VCaP (cell line): Measurements from ENCODE around the gene KRTAP29-1.

Experiments used
- H3K27ac ChIP-seq: fragments of 450-650 bp; 2 replicates; pipeline ENCODE4 v1.5.1; 2017
- TF ChIP-seq, protein P1 (sequence below): fragments of 450-650 bp; conservative IDR thresholded peaks from 2 replicates; pipeline ENCODE4 v1.5.1; 2017; ENCODE audit warnings: mild to moderate bottlenecking, moderate library complexity

KRTAP29-1 gene

DNA sequence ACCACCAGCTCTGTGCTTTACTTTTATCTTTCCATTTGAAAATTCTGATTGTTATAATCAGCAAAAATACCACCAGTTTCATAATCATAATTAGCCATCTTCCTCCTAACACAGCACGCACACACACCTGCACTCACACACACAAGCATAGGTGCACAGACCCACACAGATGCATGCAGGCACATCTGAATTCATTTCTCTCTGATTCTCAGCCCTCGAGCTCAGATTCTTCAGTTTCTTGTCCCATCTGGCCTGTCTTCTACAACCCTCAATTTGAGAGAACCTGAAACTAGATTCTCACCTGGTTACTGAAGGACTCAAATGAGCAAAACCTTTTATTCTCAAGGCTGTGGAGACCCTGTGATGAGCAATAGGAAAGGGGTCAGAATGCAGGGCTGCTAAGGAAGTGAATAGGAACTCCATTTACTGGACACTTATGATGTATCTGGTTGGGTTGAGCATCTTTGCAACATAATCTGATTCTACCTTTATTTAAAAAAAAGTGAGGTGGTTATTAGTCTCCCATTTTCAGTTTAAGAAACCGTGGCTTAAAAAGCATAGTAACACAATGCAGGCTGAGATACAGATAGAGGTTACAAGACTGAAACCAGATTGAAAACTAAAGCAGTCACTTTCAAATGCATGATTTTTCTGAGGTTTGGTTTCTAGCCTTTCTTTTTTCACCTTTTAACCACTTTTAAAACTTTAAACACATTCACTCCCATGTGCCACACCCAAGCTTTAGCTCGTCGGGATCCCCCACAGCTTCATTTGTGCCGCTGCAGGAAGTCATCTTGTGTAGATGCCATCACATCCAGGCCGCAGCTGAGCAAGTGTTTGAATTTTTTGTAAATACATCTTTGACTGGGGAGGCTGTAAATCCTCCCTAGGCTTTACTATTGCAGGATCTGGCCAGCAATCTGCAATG is 38.5 kb upstream of the KRTAP29-1 start:
- no peak overlapping the region for H3K27ac ChIP-seq
- TF ChIP-seq, protein P1, sequence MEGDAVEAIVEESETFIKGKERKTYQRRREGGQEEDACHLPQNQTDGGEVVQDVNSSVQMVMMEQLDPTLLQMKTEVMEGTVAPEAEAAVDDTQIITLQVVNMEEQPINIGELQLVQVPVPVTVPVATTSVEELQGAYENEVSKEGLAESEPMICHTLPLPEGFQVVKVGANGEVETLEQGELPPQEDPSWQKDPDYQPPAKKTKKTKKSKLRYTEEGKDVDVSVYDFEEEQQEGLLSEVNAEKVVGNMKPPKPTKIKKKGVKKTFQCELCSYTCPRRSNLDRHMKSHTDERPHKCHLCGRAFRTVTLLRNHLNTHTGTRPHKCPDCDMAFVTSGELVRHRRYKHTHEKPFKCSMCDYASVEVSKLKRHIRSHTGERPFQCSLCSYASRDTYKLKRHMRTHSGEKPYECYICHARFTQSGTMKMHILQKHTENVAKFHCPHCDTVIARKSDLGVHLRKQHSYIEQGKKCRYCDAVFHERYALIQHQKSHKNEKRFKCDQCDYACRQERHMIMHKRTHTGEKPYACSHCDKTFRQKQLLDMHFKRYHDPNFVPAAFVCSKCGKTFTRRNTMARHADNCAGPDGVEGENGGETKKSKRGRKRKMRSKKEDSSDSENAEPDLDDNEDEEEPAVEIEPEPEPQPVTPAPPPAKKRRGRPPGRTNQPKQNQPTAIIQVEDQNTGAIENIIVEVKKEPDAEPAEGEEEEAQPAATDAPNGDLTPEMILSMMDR, result no peak

DNA sequence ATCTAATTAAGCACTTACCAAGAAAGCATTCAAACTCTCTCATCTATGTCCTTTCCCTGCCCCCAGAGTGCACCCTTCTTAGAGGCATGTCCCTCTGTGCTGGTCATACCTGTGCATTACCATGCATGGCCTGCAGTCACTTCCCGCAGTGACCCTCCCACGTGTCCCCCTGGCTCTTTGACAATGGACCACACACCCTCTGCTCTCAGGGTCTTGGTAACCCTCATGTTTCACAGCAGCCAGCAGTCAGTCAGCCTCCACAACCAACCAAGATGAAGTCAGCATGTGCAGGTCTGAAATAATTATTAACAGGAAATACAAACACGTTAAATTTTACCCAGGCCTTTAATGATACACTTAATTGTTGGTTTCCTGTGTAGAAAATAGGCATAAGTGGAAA is 37.8 kb upstream of the KRTAP29-1 start:
- H3K27ac ChIP-seq, result no peak overlapping the region

DNA sequence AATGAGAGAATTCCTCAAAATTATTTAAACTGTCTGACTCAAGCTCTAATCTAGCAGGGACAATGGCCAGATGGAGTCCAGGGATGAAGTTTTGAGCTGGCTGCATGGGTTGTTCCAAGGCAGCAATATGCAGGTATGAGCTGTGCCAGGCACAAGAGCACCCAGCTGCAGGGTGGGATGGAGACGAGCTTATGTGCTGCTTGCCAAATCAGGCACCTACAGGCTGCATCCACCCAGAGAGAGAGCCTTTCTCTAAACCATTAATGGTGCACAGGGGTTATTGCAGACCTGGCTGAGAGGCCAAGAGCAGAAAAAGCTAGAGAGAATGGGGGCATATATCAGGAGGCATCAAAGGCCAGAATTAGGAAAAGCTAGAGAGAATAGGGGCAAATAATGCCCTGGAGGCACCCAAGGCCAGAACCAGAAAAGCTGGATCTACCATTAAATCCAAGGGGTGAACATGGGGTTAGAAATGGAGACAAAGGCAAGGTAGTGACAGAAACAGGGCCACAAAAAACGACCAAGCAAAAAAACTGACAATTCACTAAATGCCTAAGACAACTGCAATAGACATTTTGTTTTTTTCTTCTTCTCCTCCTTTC is 37.0 kb upstream of the KRTAP29-1 start:
- no peak overlapping the region for H3K27ac ChIP-seq

More for the DNA sequence above, 37.8 kb upstream of the KRTAP29-1 start:
- TF ChIP-seq, protein P1, result no peak

DNA sequence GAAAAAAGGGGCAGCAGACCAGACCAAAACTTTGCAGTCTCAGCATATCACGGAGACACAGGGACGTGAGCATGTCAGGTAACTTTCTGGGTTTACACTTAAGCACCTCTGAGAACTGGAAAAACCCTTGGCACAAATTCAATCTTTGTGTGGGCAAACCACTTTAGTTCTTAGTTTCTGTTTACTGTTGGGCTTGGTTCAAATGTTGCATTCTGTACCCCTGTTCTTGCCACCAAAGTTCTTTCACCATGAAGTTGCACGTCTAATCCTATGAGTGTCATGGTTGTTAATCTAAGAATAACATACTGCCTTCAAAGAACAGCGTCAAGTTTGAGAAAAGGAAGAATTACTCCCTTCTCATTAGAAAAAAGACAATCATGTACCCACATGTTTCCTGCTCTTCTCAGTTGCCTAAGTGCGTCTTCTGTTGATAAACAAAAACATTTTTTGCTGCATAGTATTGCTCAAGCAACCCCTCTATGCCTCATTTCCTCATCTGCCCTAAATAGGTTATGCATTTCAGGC is 36.4 kb upstream of the KRTAP29-1 start:
- TF ChIP-seq, protein P1, result no peak
- H3K27ac ChIP-seq, result no peak overlapping the region

More for the DNA sequence above, 37.0 kb upstream of the KRTAP29-1 start:
- TF ChIP-seq, protein P1, result no peak

DNA sequence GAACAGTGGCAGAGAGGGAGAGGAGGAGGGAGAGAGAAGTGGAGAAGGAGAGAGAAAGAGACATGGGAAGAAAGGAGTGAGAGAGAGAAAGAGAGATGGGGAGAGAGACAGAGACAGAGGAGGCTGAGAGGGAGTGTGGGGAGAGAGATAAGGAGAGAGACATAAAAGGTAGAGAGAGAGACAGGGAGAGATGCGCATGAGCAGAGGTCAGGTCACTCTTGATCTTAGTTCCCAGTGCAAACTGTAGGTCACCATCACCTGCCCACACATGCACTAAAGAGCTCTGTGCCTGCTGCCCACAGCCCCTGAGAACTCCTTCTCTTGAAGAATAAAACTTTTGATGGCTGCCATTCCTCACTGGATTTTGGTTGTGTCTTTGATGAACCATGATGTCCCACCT is 33.1 kb upstream of the KRTAP29-1 start:
- H3K27ac ChIP-seq, result no peak overlapping the region
- TF ChIP-seq, protein P1, result no peak

DNA sequence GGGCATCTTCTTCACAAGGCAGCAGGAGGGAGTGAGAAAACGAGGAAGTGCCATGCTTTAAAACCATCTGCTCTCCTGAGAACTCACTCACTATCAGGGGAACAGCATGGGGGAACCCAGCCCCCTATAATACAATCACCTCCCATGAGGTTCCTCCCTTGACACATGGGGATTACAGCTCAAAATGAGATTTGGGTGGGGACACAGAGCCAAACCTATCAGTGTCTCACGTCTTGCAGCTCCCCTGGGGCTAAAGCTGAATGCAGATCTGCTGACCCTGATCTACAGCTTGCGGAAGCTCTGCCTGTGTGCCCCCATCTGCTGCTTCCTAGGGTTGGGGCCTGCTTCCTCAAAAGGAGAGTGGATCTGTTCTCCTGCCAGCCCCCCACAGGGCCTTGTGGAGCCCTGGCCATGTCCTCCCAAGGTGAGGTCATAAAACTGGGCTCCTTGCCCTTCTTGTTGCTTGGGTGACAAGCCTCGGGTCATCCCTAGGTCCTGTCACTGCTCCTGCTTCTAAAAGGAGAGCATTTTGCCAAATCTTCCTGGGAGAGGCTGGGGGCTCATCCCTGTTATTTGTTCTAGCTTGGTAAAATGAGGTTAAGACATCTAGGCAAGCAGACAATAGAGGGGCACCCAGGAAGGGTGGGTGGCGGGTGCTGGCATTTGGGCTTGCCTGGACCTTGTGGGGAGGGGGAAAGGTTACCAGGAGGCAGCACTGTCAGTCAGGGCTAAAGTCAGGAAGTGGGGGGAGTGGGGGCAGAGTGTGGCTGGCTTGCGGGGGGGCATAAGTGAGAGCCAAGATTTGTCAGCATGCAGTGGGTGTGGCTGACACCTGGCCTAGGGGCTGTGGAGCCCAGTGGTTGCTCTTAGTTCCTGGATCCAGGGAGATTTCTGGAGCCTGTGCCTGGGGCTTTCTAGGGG is 32.0 kb upstream of the KRTAP29-1 start:
- no peak overlapping the region for H3K27ac ChIP-seq
- TF ChIP-seq, protein P1, result no peak

DNA sequence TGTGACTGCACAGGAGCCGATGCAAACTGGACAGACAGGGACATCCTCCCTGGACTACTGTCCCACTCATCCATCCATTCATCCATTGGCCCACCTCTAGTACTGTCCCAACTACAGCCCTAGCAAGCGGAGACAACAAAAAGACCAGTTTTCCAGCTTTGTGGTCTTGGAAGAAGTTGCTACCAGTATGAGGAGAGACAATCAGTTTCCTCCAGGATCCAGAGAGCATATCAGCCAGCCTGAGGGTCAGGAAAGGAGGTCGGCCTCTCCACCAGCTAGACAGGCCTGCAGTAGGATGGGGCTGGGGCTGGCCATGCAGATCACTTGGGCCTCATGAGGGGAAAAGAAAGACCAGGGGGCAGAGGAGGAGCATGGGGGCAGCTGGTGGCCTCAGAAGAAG is 31.2 kb upstream of the KRTAP29-1 start:
- no peak overlapping the region for H3K27ac ChIP-seq
- TF ChIP-seq, protein P1, result no peak
